Right atrium auricular region (tissue), 2 donors: ENCODE data around the gene CELSR2. TPM values are rescaled to one million over a fixed set of nuclear protein-coding genes. Genes with fewer than 3 reads are reported as not detected.

Experiments
- DNase-seq: peaks from one replicate; pipeline ENCODE4 v3.0.0-alpha.2; 2019; ENCODE audit warnings: low spot score
- H3K27ac ChIP-seq, 2 donors: fragments of 200-600 bp; sonication (generic); 1 replicate in 1 of 2; 2 replicates in 1 of 2; pipeline ENCODE4 v1.5.1; 2016 to 2019
- H3K27me3 ChIP-seq, 2 donors: fragments of 200-600 bp; sonication (generic); one replicate each; pipeline versions ENCODE4 v1.5.1 to v1.6.0; 2017 to 2019
- H3K36me3 ChIP-seq: fragments of 200-600 bp; sonication (generic); one replicate; pipeline ENCODE4 v1.5.1; 2016
- H3K4me1 ChIP-seq, 2 donors: fragments of 200-600 bp; sonication (generic); one replicate each; pipeline versions ENCODE4 v1.5.1 to v1.6.0; 2017 to 2019
- H3K4me3 ChIP-seq, 2 donors: fragments of 200-600 bp; sonication (generic); 1 replicate in 1 of 2; 2 replicates in 1 of 2; pipeline ENCODE4 v1.5.1; 2017 to 2019; ENCODE audit warnings: mild to moderate bottlenecking in 1 of 2, moderate library complexity in 1 of 2
- H3K9me3 ChIP-seq, 2 donors: fragments of 200-600 bp; sonication (generic); one replicate each; pipeline ENCODE4 v1.5.1; 2019
- CTCF ChIP-seq, 2 donors: fragments of 200-600 bp; sonication (generic); IDR thresholded peaks; one replicate each; pipeline ENCODE4 v1.5.1; 2019; ENCODE audit warnings: antibody characterized with exemption in 2 of 2
- total RNA-seq, 2 donors: library from RNA; depleted of rRNA; stranded (reverse); fragments of >200 nt; gene quantifications; one replicate each; pipeline ENCODE4 v1.1.0, GENCODE V29; 2016

CELSR2 gene
- total RNA-seq, 2 donors from 2014 or later = 20.2 to 23.7 TPM

- no peaks in the 10 kb centered on the region for H3K27me3 ChIP-seq
- H3K36me3 ChIP-seq = peaks cover 16% of the 10 kb centered on the region
- H3K27ac ChIP-seq = no peak overlapping the region
- no peak overlapping the region for H3K4me3 ChIP-seq
- peaks cover 0 to 12% of the 10 kb centered on the region in 2 donors for H3K4me1 ChIP-seq
- H3K9me3 ChIP-seq = no peaks in the 10 kb centered on the region
- TF ChIP-seq CTCF (IDR thresholded peaks at IDR 0.05) = no peak
- no peak for DNase-seq
Measured at GRCh38 chr1:109293026-109293425, 43.7 kb downstream of the CELSR2 start.

- H3K4me3 ChIP-seq = no peak overlapping the region
- no peak overlapping the region for H3K27ac ChIP-seq
- peaks cover 0 to 27% of the 10 kb centered on the region in 2 donors for H3K4me1 ChIP-seq
- H3K27me3 ChIP-seq = no peaks in the 10 kb centered on the region
- H3K36me3 ChIP-seq = peaks cover 16% of the 10 kb centered on the region
- DNase-seq = no peak
- H3K9me3 ChIP-seq = no peaks in the 10 kb centered on the region
- no peak for TF ChIP-seq CTCF (IDR thresholded peaks at IDR 0.05)
Measured at GRCh38 chr1:109294481-109294880, 45.1 kb downstream of the CELSR2 start.

- peak overlapping the region in 1 of 2 donors; percentile 9 for H3K27ac ChIP-seq
- no peak for TF ChIP-seq CTCF (IDR thresholded peaks at IDR 0.05)
- no peak for DNase-seq
- no peaks in the 10 kb centered on the region for H3K9me3 ChIP-seq
- peaks cover 16% of the 10 kb centered on the region for H3K36me3 ChIP-seq
- H3K4me3 ChIP-seq = no peak overlapping the region
- peaks cover 0 to 39% of the 10 kb centered on the region in 2 donors for H3K4me1 ChIP-seq
- H3K27me3 ChIP-seq = no peaks in the 10 kb centered on the region
Measured at GRCh38 chr1:109295712-109296415, 46.5 kb downstream of the CELSR2 start.

- Histone ChIP-seq H3K9me3 (no peaks in the 10 kb centered on the region), H3K27me3 (no peaks in the 10 kb centered on the region), H3K4me3 (no peak overlapping the region), H3K27ac (peak overlapping the region; percentile 90 to 94), H3K36me3 (peaks cover 16% of the 10 kb centered on the region), H3K4me1 (peaks cover 0 to 34% of the 10 kb centered on the region in 2 donors)
- DNase-seq = no peak
- no peak for TF ChIP-seq CTCF (IDR thresholded peaks at IDR 0.05)
Measured at GRCh38 chr1:109296782-109297181, 47.4 kb downstream of the CELSR2 start.

- peaks cover 9% of the 10 kb centered on the region for H3K36me3 ChIP-seq
- DNase-seq = no peak
- H3K27ac ChIP-seq = peak overlapping the region; percentile 90 to 94
- no peak for TF ChIP-seq CTCF (IDR thresholded peaks at IDR 0.05)
- no peak overlapping the region for H3K4me3 ChIP-seq
- H3K9me3 ChIP-seq = no peaks in the 10 kb centered on the region
- H3K27me3 ChIP-seq = no peaks in the 10 kb centered on the region
- peaks cover 0 to 50% of the 10 kb centered on the region in 2 donors for H3K4me1 ChIP-seq
Measured at GRCh38 chr1:109298666-109299557, 49.6 kb downstream of the CELSR2 start.
